GM21717 (cell line): Measurements from ENCODE around the gene MGAT4A.
A peak's percentile ranks its signal among the peaks of the same experiment; 100 is the strongest.
"Not testable (repeated sequence)": the region's sequence is repeated elsewhere in the genome, so short reads cannot be mapped to it uniquely, and the experiment has no call there.

ENCODE experiments used
- ATAC-seq: cut with Tn5 transposase; IDR thresholded peaks from one replicate; pipeline ENCODE4 v1.9.1; 2021; ENCODE audit warnings: mild to moderate bottlenecking, moderate library complexity; ENCODE audit not compliant: unreplicated experiment

The MGAT4A gene

DNA sequence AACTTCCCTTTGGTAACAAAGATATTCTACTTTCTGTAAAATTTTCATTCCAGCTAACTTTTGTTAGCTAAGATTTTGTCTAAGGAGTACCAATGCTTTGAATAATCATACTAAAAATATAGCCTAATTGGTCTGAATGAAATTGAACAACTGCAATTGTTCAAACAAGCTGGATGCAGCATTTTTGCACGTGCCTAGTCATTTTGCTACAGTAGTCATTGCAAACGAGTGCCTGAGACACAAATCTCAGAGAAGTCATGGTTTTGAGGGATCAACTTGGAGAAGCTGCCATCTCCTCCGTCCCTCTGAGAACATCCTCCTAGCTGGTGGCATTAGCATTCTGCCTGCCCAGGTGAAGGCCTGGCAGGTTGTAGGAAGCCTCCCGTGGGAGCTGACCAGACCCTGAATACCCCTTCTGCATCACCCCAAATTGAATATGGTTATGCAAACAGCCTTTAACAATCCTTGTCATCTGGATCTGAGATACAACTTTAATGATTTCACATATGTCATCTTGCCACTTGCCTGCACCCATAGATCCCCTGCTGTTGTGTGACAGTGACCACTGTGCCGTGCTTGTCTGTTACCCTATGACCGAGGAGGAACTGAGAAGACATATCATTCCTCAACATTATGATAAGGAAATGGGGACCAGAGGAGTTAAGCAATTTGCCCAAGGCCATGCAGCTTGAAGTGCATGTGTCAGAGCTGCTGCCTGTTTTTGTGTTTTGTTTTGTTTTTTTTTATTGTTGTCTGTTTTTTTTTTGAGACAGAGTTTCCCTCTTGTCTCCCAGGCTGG, 29.1 kb upstream of the MGAT4A start:
- no peak for ATAC-seq

DNA sequence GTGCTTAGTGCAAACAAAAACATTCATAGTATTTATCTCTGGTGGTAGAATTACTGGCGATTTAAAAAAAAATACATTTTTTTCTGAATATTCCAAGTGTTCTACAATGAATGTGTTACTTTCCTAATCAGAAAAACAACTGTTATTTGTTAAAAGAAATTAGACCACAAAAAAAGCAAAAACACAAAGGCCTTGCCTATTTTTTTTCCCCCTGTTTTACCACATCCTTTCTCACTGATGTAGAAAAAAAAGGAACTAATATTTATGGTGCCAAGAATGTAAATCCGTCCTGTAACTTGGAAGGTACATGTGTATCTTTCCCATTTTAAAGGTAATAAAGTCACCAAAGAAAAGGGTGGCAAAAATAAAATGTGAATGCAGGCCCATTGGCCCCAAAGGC, 28.4 kb upstream of the MGAT4A start:
- ATAC-seq: no peak

DNA sequence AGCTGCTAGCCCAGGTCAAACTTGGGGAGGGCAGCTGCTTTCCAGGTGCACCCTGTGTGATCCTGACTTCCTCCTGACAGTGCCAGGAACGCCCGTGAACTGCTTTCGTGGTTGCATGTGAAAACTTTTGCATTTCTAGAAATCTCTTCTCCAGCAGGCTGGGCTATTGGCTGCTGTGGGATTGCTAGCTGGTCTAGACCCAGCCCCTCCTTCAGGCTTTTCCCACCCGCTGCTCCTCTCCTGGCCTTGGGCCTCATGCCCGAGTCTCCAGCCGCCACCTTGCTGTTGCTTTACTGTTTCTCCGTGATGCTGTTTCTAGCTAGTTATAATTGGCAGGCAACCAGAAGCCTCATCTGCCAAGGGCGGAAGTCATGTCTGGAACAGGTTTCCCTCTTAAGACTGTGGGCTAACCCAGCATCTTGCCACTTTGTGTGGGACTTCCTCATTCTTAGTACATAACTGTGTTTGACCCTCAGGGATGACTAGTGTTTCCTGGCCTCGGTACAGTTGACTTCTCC, 27.0 kb upstream of the MGAT4A start:
- ATAC-seq: peak; percentile 86

DNA sequence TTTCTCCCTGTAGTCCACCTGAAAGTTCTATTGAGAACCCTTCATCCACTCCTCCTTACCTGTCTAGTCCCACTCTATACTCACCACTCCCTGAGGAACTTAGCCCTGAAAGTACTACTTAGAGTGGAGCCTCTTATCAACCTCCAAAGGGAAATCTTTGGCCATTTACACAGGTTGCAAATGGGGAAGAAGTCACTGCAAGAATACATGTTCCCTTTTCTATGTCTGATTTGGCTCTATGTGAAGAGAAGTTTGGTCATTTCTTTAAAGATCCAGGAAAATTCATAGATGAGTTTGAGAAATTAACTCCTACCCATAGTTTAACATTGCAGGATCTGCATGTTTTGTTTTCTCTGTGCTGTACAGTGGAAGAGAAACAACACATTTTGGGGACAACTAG, 22.9 kb upstream of the MGAT4A start:
- ATAC-seq: no peak

DNA sequence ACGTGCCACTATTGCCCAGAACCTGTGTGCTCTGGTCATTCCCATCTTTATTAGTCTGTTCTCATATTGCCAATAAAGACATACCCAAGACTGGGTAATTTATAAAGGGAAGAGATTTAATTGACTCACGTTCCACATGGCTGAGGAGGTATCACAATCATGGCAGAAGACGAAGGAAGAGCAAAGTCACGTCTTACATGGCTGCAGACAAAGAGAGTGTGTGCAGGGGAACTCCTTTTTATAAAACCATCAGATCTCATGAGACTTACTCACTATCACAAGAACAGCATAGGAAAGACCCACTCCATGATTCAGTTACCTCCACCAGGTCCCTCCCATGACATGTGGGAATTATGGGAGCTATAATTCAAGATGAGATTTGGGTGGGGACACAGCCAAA, 21.8 kb upstream of the MGAT4A start:
- ATAC-seq: not testable (repeated sequence)

DNA sequence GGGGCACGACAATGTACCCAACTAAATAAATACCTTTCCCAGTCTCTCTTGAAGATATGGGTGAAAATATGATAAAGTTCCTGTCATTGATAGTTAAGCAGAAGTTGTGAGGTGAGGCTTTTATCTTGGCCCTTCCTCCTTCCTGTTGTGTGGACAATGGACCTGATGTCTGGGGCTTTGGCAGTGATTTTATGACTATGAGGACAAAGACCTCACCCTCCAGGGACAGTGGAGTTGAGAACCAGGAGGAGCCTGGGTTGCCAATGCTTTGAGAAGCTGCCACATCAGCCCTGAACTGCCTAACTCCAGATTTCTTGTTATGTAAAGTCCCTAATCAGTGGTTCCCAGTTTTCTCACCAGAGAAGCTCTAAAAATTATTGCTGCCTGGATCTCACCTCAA, 20.8 kb upstream of the MGAT4A start:
- ATAC-seq: no peak

DNA sequence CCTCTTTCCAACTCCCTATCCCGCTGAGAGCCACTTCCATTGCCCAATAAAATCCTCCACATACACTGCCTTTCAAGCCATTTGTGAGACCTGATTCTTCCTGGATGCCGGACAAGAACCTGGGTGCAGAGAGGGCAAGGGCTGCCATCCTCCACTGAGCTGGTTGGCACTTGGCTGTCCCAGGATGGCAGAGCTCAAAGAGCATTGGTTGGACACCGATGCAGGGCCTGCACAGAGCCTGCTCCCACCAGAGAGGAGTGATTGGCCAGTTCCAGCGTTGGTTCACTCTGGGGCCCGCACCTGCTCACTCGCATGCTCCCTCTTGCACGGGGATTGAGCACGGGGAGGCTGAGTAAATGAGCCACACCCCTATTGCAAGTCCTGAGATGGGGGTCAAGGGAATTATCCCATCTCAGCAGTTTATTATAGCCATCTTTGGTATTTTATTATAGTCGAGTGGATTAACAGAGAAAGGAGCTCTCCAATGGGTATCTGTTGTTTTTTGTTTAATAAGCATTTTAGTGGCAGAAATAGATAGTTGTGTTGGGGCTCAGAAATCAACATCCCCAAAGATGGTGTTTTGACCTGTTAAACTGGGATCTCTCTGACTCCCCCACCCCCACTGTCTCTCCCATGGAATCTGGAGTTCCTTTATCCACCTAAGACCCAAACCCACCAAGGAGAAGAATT, 19.8 kb upstream of the MGAT4A start:
- ATAC-seq: no peak

DNA sequence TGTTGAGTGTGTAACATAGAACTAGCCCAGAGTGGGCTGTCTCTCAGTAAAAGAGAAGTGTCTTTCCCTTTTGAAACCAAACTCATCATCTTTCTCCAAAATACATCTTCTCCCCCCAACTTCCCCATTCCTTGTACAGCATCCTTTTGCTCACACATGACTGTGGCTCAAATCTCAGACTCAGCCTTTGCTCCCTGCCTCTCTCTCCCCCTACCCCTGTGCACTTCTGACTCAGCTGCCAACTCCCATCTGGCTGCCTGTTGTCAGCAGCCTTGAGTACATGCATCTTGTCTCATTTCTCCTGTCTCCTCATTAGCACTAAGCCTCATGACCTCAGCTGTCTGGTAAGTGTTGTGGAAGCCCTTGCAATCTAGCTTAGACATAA, 18.1 kb upstream of the MGAT4A start:
- peak; percentile 41 for ATAC-seq

DNA sequence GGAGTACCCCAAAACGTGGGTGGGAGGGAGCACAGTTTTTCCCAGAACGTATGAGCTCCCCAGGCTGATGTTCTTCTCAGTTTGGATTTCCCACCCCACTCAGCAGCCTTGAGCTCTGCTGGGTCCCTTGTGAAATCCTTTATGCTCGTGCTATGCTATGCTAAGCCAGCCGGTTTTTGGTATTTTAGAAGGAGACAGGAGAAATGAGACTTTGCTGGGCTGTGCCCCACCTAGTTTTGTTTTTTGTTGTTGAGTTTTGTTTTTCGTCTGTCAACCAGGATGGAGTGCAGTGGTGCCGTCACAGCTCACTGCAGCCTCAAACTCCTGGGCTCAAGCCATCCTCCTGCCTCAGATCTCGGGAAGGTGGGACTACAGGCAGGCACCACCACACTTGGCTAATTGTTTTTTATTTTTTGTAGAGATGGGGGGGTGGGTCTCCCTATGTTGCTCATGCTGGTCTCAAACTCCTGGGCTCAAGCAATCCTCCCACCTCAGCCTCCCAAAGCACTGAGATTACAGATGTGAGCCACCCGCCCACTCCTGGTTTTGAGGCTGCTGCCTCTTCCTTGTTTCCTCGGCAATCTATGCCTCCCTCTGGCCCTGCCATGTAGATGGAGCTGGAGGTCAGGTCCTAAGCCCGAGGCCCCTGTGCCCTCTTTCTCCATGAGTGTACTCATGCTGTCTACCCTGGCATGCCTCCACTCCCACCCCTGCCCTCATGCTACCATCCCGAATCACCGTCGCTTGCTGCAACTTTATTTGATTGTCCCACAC, 17.5 kb upstream of the MGAT4A start:
- peak; percentile 69 for ATAC-seq

DNA sequence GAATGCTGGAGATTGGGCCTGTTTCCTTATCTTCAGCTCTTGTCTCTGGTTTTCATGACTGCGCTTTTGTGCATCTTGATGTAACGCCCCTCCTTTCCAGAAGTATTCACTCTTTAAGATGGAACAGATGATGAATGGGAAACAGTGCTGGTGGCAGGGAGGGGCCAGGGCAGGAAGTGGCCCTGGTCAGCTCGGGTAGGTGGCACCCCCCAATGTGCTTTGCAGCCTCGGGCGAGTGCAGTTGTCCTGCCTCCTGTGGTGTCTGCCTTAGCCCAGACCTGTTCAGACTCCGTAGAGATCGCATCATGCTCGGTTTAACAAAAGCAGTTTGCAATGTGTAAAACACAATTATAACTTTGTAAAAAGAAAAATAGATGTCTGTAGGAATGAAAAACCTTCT, 17.0 kb upstream of the MGAT4A start:
- ATAC-seq: no peak

DNA sequence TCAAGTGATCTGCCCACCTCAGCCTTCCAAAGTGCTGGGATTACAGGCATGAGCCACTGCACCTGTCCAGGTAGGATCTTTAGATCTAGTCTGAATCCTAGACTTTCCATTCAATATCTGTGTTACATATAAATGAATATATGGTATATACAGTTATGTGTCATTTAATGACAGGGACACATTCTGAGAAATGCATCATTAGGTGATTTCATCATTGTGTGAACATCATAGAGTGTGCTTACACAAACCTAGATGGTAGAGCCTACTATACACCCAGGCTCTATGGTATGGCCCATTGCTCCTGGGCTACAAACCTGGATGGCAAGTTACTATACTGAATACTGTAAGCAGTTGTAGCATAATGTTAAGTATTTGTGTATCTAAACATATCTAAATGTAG, 15.5 kb upstream of the MGAT4A start:
- no peak for ATAC-seq

DNA sequence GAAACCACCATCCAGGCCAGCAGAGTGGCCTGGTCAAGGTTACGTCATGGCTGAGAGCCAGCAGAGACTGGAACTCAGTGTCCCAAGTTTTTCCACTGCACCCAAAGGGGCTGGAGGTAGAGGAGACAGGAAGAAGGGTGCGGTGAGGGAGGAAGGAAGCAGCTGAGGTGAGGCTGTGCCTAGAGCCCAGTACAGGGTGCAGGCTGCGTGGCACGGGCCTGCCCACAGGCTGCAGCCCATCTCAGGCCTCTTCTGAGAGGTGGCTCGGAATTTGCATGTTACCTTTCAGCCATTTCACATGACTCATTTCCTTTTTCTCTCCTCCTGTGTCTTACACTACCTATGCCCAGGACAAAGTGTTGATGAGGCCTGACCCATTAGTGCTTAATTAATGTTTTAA, 13.7 kb upstream of the MGAT4A start:
- no peak for ATAC-seq

DNA sequence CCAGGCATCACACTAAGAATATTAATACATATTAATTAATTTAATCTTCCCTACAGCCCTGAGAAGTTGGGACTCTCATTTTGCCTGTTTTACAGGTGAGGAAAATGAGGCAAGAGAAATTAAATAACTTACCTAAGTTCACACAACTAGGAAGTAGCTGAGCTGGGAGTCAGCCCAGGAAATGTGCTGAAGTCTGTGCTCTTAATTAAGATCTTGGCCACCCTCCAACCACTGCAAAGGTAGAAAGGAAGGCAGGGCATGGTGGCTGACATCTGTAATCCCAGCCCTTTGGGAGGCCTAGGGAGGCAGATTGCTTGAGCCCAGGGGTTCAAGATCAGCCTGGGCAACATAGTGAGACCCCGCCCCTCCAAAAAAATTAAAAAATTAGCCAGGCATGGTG, 12.9 kb upstream of the MGAT4A start:
- ATAC-seq: no peak

DNA sequence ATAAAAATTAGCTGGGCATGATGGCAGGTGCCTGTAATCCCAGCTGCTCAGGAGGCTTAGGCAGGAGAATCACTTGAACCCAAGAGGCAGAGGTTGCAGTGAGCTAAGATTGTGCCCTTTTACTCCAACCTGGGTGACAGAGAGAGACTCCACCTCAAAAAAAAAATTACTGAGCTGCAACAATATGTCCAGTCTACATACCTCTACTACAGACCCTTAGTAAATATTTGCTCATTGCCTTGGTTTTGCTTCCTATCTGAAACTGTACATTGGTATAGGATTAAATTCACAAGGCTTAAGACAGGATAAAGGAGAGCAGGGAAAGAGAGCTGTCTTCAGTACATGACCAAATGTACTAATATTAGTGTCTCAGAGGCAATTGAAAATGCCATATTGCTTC, 8.1 kb upstream of the MGAT4A start:
- no peak for ATAC-seq

DNA sequence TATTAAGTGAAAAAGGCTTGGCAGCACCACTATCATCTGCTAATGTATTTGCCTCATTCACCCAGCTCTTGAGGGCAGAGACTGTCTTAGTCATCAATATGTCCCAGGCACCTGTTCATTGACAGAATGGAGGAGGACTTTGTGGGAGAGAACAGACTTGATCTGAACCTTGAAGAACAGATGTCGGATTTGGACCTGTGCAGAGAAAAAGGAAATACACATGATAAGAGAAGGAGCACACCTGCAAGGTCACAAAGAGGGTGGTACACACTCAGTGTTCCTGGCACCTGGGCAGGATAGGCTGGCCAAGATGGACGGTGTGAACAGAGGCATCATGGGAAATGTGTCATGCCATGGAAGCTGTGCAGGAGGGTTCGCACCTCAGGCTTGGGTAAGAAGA, 7.4 kb upstream of the MGAT4A start:
- no peak for ATAC-seq

DNA sequence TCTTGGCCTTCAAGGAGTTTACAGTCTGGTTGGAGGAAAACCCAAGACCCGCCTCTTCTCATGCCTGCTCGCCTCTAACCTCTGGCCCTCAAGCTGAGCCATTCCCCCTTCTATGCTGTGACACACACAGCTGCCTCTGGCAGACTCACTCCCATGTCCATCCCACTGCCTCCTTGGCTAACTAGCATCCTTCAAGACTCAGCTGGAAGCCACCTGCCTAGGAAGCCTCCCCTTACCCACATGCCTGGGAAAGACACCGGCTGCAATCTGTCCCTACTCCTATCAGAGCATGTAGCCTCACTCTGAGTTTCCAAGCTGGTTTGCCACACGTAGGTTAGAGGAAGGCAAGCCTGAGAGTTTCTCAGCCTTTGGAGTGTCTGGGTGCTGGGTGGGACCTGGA, 6.9 kb upstream of the MGAT4A start:
- no peak for ATAC-seq

DNA sequence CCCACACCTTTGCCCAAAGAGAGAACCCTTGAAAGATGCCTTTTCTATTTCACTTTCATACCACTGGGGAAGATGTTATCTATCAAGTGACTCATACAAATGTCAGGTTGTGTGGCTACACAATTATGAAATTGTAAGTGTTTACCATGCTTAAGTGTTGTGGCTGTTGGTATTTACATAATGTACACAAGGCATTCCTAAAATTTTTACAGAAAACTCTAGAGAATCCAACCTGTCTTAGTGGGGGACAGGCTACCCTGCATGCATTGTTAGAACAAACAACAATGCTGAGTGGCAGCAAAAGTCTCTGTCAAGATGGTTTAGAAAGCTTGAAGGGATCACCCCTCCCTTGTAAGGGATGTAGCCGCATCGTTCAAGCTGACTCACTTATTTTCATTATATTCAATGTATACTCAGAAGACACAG, 5.5 kb upstream of the MGAT4A start:
- ATAC-seq: no peak

DNA sequence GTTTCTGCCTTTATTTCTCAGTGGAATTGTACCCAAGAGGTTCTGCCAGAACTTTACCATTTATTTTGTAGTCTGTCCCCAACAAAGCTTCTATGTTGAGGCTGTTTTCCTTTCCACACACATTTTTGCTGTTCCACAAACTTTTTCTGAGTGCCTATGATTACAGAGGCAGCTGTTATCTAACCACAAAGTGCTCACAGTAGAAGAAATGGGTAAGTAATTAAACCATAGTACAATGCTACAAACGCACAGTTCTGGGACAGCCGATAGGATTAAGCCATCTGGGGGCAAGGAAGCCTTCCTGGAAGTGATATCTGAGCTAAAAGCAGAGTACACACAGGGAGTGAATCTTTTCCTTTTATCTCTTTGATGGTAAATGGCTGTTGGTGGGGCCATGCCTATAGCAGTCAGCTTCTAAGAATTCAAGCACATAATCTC, 3.9 kb upstream of the MGAT4A start:
- ATAC-seq: no peak

DNA sequence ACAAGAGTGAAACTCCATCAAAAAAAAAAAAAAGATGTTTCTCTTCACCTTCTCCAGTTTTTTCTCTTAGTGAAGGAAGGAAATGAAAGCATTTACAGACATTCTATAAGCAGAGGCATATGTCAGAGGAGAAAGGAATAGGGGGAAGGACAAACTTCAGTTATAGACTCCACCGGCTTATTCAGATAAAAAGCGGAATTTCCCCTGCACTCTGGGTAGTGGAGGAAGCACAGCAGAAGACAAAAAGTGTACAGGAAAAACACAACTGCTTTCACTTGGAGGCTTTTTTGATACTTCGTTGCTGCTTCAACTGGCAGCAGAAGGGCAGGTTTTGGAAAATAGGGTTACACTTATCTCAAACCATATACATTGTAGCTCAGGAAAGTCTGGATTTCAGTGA, 3.2 kb upstream of the MGAT4A start:
- no peak for ATAC-seq

DNA sequence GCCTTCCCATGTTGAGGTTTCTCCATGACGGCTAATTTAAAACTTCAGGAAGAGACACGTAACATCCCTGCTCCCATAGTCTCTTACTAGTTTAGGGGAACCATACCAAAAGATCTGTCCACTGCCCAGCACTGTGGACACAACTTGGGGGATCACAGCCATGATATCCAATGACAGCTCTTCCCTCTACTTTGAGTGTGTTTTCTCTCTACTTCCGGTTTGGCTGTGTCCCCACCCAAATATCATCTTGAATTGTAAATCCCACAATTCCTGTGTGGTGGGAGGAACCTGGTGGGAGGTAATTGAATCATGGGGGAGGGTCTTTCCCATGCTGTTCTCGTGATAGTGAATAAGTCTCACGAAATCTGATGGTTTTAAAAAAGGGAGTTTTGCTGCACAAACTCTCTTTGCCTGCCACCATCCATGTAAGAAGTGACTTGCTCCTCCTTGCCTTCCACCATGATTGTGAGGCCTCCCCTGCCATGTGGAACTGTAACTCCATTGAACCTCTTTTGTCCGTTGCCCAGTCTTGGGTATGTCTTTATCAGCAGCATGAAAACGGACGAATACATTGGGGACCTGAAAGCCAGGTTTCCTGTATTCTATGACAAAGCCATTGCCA, 1.6 kb upstream of the MGAT4A start:
- no peak for ATAC-seq

DNA sequence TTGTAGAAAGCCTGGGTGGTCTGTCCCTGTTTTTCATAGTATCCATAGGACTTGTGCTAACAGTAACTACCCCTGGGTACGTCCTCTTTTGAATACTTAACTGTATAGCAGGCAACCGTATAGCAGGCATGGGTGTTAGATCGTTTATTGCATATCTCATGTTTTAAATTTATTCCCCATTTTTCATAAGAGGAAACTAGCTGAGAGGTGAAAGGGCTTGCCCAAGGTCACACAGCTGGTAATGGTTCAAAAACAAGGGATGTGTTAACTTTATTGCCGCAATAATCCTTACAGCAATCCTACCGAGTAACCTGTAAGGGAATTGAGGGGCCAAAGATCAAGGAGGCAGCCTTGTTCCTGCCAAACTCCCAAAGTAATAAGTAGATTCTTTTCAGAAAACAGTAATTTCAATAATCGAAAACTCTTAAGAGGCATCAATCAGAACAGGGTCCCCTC, 990 bp upstream of the MGAT4A start:
- ATAC-seq: no peak
